H1 (cell line): Measurements from ENCODE around the gene RAET1E. TPM values are rescaled to one million over a fixed set of nuclear protein-coding genes. Genes with fewer than 3 reads are reported as not detected.

Experiments used
- CTCF ChIA-PET: fragments of 300-600 bp; sonication (Branson Sonifier 250); formaldehyde crosslinking; loops from one replicate; lab custom pipeline; 2021; ENCODE audit not compliant: partially characterized antibody; lab: Charles Lee
- POLR2A ChIA-PET: fragments of 300-600 bp; sonication (Branson Sonifier 250); formaldehyde crosslinking; loops from one replicate; lab custom pipeline; 2021; ENCODE audit warnings: inconsistent platforms; ENCODE audit not compliant: partially characterized antibody; lab: Charles Lee
- DNase-seq, 2 experiments: peaks; one replicate each; pipeline versions ENCODE4 v3.0.0 to v3.0.0-alpha.2; 2010 to 2022; ENCODE audit warnings: low spot score in 2 of 2, low read depth in 1 of 2, mixed read lengths in 1 of 2
- FAIRE-seq: peaks from 2 replicates; lab custom pipeline; 2011; peaks lifted over from hg19 to GRCh38; lab: Jason Lieb, UNC
- H2AFZ ChIP-seq: 2 replicates; pipeline ENCODE4 v1.8.1; 2012; ENCODE audit warnings: low read length, inconsistent platforms
- H2AK5ac ChIP-seq: 2 replicates; pipeline ENCODE4 v1.6.1; 2013; ENCODE audit warnings: low read depth, low read length
- H2BK120ac ChIP-seq: replicated peaks from 2 replicates; pipeline ENCODE3; 2013; ENCODE audit warnings: low read depth, low read length, inconsistent platforms
- H2BK12ac ChIP-seq: 2 replicates; pipeline ENCODE4 v1.6.1; 2013; ENCODE audit warnings: low read depth, low read length
- H2BK15ac ChIP-seq: 2 replicates; pipeline ENCODE4 v1.6.1; 2013; ENCODE audit warnings: low read length
- H2BK20ac ChIP-seq: 2 replicates; pipeline ENCODE4 v1.6.1; 2013; ENCODE audit warnings: low read length
- H2BK5ac ChIP-seq: 2 replicates; pipeline ENCODE4 v1.6.1; 2013; ENCODE audit warnings: low read depth, low read length
- H3K14ac ChIP-seq: 2 replicates; pipeline ENCODE4 v1.6.1; 2013; ENCODE audit warnings: inconsistent platforms; ENCODE audit not compliant: insufficient read length
- H3K18ac ChIP-seq: 2 replicates; pipeline ENCODE4 v1.6.1; 2013; ENCODE audit warnings: low read length; ENCODE audit errors: extremely low read depth
- H3K23ac ChIP-seq: 2 replicates; pipeline ENCODE4 v1.6.1; 2013; ENCODE audit warnings: inconsistent platforms; ENCODE audit not compliant: insufficient read length
- H3K23me2 ChIP-seq: 2 replicates; pipeline ENCODE4 v1.6.1; 2013; ENCODE audit warnings: low read depth, low read length
- H3K27ac ChIP-seq: 2 replicates; pipeline ENCODE4 v1.6.1; 2011; ENCODE audit warnings: low read depth, low read length, inconsistent platforms
- H3K27me3 ChIP-seq, 4 experiments: replicated peaks in 1 of 4; 1 replicate in 1 of 4; 2 replicates in 3 of 4; pipeline versions ENCODE4 v1.6.1 to v1.8.1; 2011 to 2013; ENCODE audit warnings: low read length in 3 of 4, mild to moderate bottlenecking in 3 of 4, inconsistent platforms in 2 of 4, mixed read lengths in 2 of 4, moderate library complexity in 1 of 4; ENCODE audit not compliant: control insufficient read depth in 3 of 4, insufficient read depth in 3 of 4; ENCODE audit errors: extremely low read depth in 1 of 4
- H3K36me3 ChIP-seq, 4 experiments: 2 replicates each; pipeline versions ENCODE4 v1.6.1 to v1.8.1; 2011 to 2013; ENCODE audit warnings: mild to moderate bottlenecking in 4 of 4, low read length in 3 of 4, moderate library complexity in 2 of 4, control low read depth in 1 of 4, inconsistent platforms in 1 of 4; ENCODE audit not compliant: insufficient read depth in 4 of 4, control insufficient read depth in 2 of 4
- H3K4ac ChIP-seq: replicated peaks from 2 replicates; pipeline ENCODE3; 2013; ENCODE audit warnings: low read length, low read depth, mixed read lengths, inconsistent platforms; ENCODE audit not compliant: insufficient read length
- H3K4me1 ChIP-seq, 4 experiments: replicated peaks in 1 of 4; 1 replicate in 1 of 4; 2 replicates in 3 of 4; pipeline versions ENCODE4 v1.6.1 to v1.8.1; 2011 to 2013; ENCODE audit warnings: low read length in 3 of 4, inconsistent platforms in 2 of 4, mixed read lengths in 1 of 4; ENCODE audit not compliant: insufficient read depth in 4 of 4, control insufficient read depth in 3 of 4
- H3K4me2 ChIP-seq, 2 experiments: 2 replicates each; pipeline versions ENCODE4 v1.6.1 to v1.8.1; 2011 to 2013; ENCODE audit warnings: low read depth in 2 of 2, low read length in 2 of 2, control low read depth in 1 of 2, inconsistent platforms in 1 of 2, mild to moderate bottlenecking in 1 of 2; ENCODE audit not compliant: insufficient read depth in 1 of 2
- H3K4me3 ChIP-seq, 4 experiments: fragments of 200-600, 300-600 bp in 1 of 4; sonication (generic), shearing (Covaris generic), sonication (Bioruptor Twin) in 1 of 4; 2 replicates each; pipeline versions ENCODE4 v1.5.1 to v1.8.1; 2011 to 2016; ENCODE audit warnings: low read length in 4 of 4, low read depth in 3 of 4, control low read depth in 2 of 4, inconsistent platforms in 2 of 4, mild to moderate bottlenecking in 2 of 4, mixed read lengths in 1 of 4, moderate library complexity in 1 of 4; ENCODE audit not compliant: insufficient read depth in 2 of 4; ENCODE audit errors: extremely low read depth in 1 of 4
- H3K56ac ChIP-seq: replicated peaks from 2 replicates; pipeline ENCODE3; 2013; ENCODE audit warnings: low read depth, mild to moderate bottlenecking, mixed read lengths, low read length, inconsistent platforms; ENCODE audit not compliant: insufficient read length
- H3K79me1 ChIP-seq: 2 replicates; pipeline ENCODE4 v1.6.1; 2013; ENCODE audit warnings: low read depth, low read length, control low read depth
- H3K79me2 ChIP-seq, 2 experiments: 2 replicates each; pipeline versions ENCODE4 v1.6.1 to v1.8.1; 2012 to 2013; ENCODE audit warnings: low read length in 2 of 2, mild to moderate bottlenecking in 2 of 2, inconsistent platforms in 1 of 2; ENCODE audit not compliant: insufficient read depth in 2 of 2, control insufficient read depth in 1 of 2
- H3K9ac ChIP-seq, 4 experiments: replicated peaks in 1 of 4; 1 replicate in 1 of 4; 2 replicates in 3 of 4; pipeline versions ENCODE4 v1.6.1 to v1.8.1; 2011 to 2013; ENCODE audit warnings: low read depth in 3 of 4, low read length in 3 of 4, control low read depth in 2 of 4, mild to moderate bottlenecking in 2 of 4, moderate library complexity in 2 of 4, inconsistent platforms in 1 of 4; ENCODE audit errors: extremely low read depth in 1 of 4
- H3K9me3 ChIP-seq, 2 experiments: 2 replicates each; pipeline versions ENCODE4 v1.6.1 to v1.8.1; 2012 to 2013; ENCODE audit warnings: mild to moderate bottlenecking in 2 of 2, moderate library complexity in 2 of 2, control low read depth in 1 of 2, inconsistent platforms in 1 of 2, low read depth in 1 of 2, low read length in 1 of 2, mixed read lengths in 1 of 2; ENCODE audit not compliant: insufficient read depth in 2 of 2
- H4K20me1 ChIP-seq, 2 experiments: replicated peaks in 1 of 2; 2 replicates each; pipeline versions ENCODE3 to v1.8.1; 2011 to 2013; ENCODE audit warnings: inconsistent platforms in 2 of 2, low read length in 2 of 2, mild to moderate bottlenecking in 1 of 2; ENCODE audit not compliant: insufficient read depth in 2 of 2, control insufficient read depth in 1 of 2
- H4K5ac ChIP-seq: 2 replicates; pipeline ENCODE4 v1.6.1; 2013; ENCODE audit warnings: low read length, low read depth, mixed read lengths, inconsistent platforms; ENCODE audit not compliant: insufficient read length
- H4K8ac ChIP-seq: 2 replicates; pipeline ENCODE4 v1.8.0; 2013; ENCODE audit warnings: mild to moderate bottlenecking, moderate library complexity, low read length, inconsistent platforms; ENCODE audit not compliant: insufficient read depth; ENCODE audit errors: extremely low read depth
- H4K91ac ChIP-seq: replicated peaks from 2 replicates; pipeline ENCODE3; 2013; ENCODE audit warnings: low read length, mixed read lengths, inconsistent platforms; ENCODE audit not compliant: insufficient read length
- BRCA1 ChIP-seq: IDR thresholded peaks from 2 replicates; pipeline ENCODE4 v1.6.1; 2012; ENCODE audit warnings: low read depth, low read length, improper control_type of control experiment
- CBX8 ChIP-seq: fragments of 300-800, 300-1000 bp; sonication (generic); IDR thresholded peaks from 2 replicates; pipeline ENCODE4 v1.7.1; 2016; ENCODE audit warnings: low read depth, low read length, borderline replicate concordance
- CEBPB ChIP-seq: IDR thresholded peaks from 2 replicates; pipeline ENCODE4 v1.6.1; 2012; ENCODE audit warnings: low read depth, low read length
- CHD1 ChIP-seq: IDR thresholded peaks from 2 replicates; pipeline ENCODE4 v1.6.1; 2012; ENCODE audit warnings: low read depth, low read length, improper control_type of control experiment
- CREB1 ChIP-seq: IDR thresholded peaks from 2 replicates; pipeline ENCODE4 v1.6.1; 2012; ENCODE audit warnings: inconsistent platforms
- E2F6 ChIP-seq: IDR thresholded peaks from 2 replicates; pipeline ENCODE4 v1.6.1; 2012; ENCODE audit warnings: inconsistent platforms
- FOSL1 ChIP-seq: IDR thresholded peaks from 2 replicates; pipeline ENCODE4 v1.6.1; 2011; ENCODE audit warnings: mild to moderate bottlenecking, low read depth, low read length, moderate library complexity; ENCODE audit not compliant: insufficient read depth
- JUND ChIP-seq: IDR thresholded peaks from 2 replicates; pipeline ENCODE4 v1.6.1; 2011; ENCODE audit warnings: mild to moderate bottlenecking, improper control_type of control experiment, low read length
- MAX ChIP-seq: IDR thresholded peaks from 2 replicates; pipeline ENCODE4 v1.6.1; 2012; ENCODE audit warnings: inconsistent platforms
- POU5F1 ChIP-seq: IDR thresholded peaks from 2 replicates; pipeline ENCODE4 v1.6.1; 2011; ENCODE audit warnings: low read depth, mild to moderate bottlenecking, low read length, moderate library complexity
- RXRA ChIP-seq: IDR thresholded peaks from 2 replicates; pipeline ENCODE4 v1.6.1; 2011; ENCODE audit warnings: low read depth, mild to moderate bottlenecking, low read length, moderate library complexity; ENCODE audit not compliant: insufficient read depth
- TAF1 ChIP-seq: IDR thresholded peaks from 2 replicates; pipeline ENCODE4 v1.6.1; 2011; ENCODE audit warnings: mild to moderate bottlenecking, low read depth, low read length
- TEAD4 ChIP-seq: IDR thresholded peaks from 2 replicates; pipeline ENCODE4 v1.6.1; 2012; ENCODE audit warnings: low read depth, low read length, inconsistent platforms, mixed read lengths
- WGBS, 2 experiments: shearing (Covaris generic) in 1 of 2; methylation state at CpG; one replicate each; pipeline versions ENCODE4 v1.1.6 to v1.1.7; 2013 to 2015; ENCODE audit warnings: low lambda C conversion rate in 2 of 2, mixed read lengths in 2 of 2, inconsistent platforms in 1 of 2, low coverage in 1 of 2, missing lambda C conversion rate in 1 of 2; ENCODE audit not compliant: insufficient replicate concordance in 2 of 2, insufficient coverage in 1 of 2, insufficient read length in 1 of 2; ENCODE audit errors: extremely low coverage in 1 of 2, missing lambda C conversion rate in 1 of 2; 5-methylcytosine and 5-hydroxymethylcytosine counted together
- polyA plus RNA-seq, 7 experiments: library from polyadenylated mRNA; depleted of rRNA in 3 of 7; stranded (reverse) in 5 of 7; unstranded in 2 of 7; fragments of >200 nt in 5 of 7; fragments of 200-250 nt in 2 of 7; gene quantifications; 1 replicate in 5 of 7; 2 replicates in 1 of 7; 4 replicates in 1 of 7; pipeline versions ENCODE4 v1.2.1 to v1.2.3, GENCODE V29; 2011 to 2013; ENCODE audit warnings: missing spikeins in 2 of 7, mixed read lengths in 2 of 7
- total RNA-seq: library from RNA; stranded (reverse); fragmentation: NEBNext Ultra II Directional; extraction: Animal tissue kit (Norgen Biotek cat#: 25700); gene quantifications from 2 replicates; pipeline ENCODE4 v1.2.1, GENCODE V29; 2021

Gene RAET1E
- total and polyA plus RNA-seq, 2 of the 8 experiments (the other 6 are each of a cell fraction or from before 2014, with no cell fraction given), result not detected

- Histone ChIP-seq H2BK20ac (no peak overlapping the region), H2BK12ac (no peak overlapping the region), H3K27me3 (peaks cover 14 to 26% (median 24%) of the 10 kb centered on the region in 4 experiments), H3K23me2 (peaks cover 4% of the 10 kb centered on the region; the same call in 1 of the 2 replicates), H4K8ac (no peak overlapping the region), H4K20me1 (peaks cover 0 to 2% of the 10 kb centered on the region in 2 experiments), H3K56ac (no peak overlapping the region), H2AK5ac (no peak overlapping the region), H3K4me1 (peaks cover 0 to 5% (median 0%) of the 10 kb centered on the region in 4 experiments; a peak in 1 of 7 replicates), H3K27ac (no peak overlapping the region), H3K23ac (no peak overlapping the region), H3K4ac (no peak overlapping the region), H2BK120ac (no peak overlapping the region), H3K4me2 (no peak overlapping the region), H3K14ac (no peak overlapping the region), H4K5ac (no peak overlapping the region), H3K79me1 (no peaks in the 10 kb centered on the region), H2BK5ac (no peak overlapping the region), H3K36me3 (no peaks in the 10 kb centered on the region), H3K9me3 (no peaks in the 10 kb centered on the region), H2BK15ac (no peak overlapping the region), H3K18ac (no peak overlapping the region), H4K91ac (no peak overlapping the region), H3K4me3 (no peak overlapping the region), H3K9ac (no peak overlapping the region), H2AFZ (no peak overlapping the region), H3K79me2 (no peaks in the 10 kb centered on the region)
- TF ChIP-seq CHD1 (no peak), POU5F1 (no peak), TAF1 (no peak), JUND (no peak), FOSL1 (no peak), CREB1 (no peak), MAX (no peak), CEBPB (no peak), TEAD4 (no peak), RXRA (no peak), CBX8 (no peak), BRCA1 (no peak), E2F6 (no peak)
- ChIA-PET CTCF (interaction anchor here (0.6 to 4.1 kb wide), 21 partner anchors 9 to 1285 kb away, joined by 3 to 20 read pairs (median 4); partner anchors contain the start of gene RAET1E), POLR2A (no interaction called here)
- WGBS, 2 experiments, result 75% methylated on average over 2 of the region's 2 CpGs; no CpG with 5 or more reads in 1 of the 2 experiments
- FAIRE-seq (no peak), DNase-seq (no peak)
Observed at GRCh38 chr6:149917679-149918078, 19.8 kb upstream of the RAET1E start.
